PFSK-1 (cell line): ENCODE data around the gene TRH.

Experiments used
- FOXP2 ChIP-seq: optimal IDR thresholded peaks from 2 replicates; pipeline ENCODE3; 2011; ENCODE audit warnings: borderline replicate concordance, control low read depth, inconsistent platforms; ENCODE audit not compliant: insufficient read depth; ENCODE audit errors: extremely low read length, extremely low read depth
- POLR2AphosphoS5 ChIP-seq: IDR thresholded peaks from 2 replicates; pipeline ENCODE4 v1.6.1; 2012; ENCODE audit warnings: low read depth, mild to moderate bottlenecking, control low read depth, low read length, moderate library complexity
- SIN3A ChIP-seq: IDR thresholded peaks from 2 replicates; pipeline ENCODE4 v1.6.1; 2012; ENCODE audit warnings: mild to moderate bottlenecking, low read length, moderate library complexity, borderline replicate concordance; ENCODE audit not compliant: insufficient read depth
- TAF1 ChIP-seq: IDR thresholded peaks from 2 replicates; pipeline ENCODE4 v1.6.1; 2012; ENCODE audit warnings: low read length, control low read depth, borderline replicate concordance; ENCODE audit not compliant: insufficient read depth
- TF ChIP-seq, protein P1 (sequence below), 2 experiments: IDR thresholded peaks; 2 replicates each; pipeline versions ENCODE4 v1.6.1 to v1.8.0; 2011 to 2012; ENCODE audit warnings: low read depth in 2 of 2, low read length in 2 of 2, control low read depth in 1 of 2, inconsistent platforms in 1 of 2, mild to moderate bottlenecking in 1 of 2, moderate library complexity in 1 of 2; ENCODE audit not compliant: insufficient read depth in 1 of 2

DNA sequence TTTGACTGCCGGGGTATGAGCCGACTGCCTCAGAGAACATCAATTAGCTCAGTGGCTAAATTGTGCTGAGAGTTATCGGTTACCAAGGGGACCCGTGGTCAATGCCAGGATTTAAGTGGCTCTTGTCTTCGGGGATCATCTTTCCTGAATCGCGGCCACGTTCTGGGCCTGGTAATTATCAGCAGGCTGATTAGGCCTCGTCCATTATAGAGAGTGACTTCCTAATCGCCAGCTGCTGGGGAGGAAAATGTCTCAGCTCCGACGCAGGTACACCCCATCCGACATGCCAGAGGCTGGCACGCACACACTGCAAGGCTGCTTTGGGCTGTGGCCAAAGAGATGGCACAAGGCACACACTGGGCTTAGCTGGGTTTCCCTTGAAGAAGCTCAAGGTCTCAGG lies 10.6 kb downstream of the TRH start:
- TF ChIP-seq SIN3A, result no peak
- TF ChIP-seq POLR2AphosphoS5, result no peak
- no peak for TF ChIP-seq TAF1
- TF ChIP-seq, protein P1, sequence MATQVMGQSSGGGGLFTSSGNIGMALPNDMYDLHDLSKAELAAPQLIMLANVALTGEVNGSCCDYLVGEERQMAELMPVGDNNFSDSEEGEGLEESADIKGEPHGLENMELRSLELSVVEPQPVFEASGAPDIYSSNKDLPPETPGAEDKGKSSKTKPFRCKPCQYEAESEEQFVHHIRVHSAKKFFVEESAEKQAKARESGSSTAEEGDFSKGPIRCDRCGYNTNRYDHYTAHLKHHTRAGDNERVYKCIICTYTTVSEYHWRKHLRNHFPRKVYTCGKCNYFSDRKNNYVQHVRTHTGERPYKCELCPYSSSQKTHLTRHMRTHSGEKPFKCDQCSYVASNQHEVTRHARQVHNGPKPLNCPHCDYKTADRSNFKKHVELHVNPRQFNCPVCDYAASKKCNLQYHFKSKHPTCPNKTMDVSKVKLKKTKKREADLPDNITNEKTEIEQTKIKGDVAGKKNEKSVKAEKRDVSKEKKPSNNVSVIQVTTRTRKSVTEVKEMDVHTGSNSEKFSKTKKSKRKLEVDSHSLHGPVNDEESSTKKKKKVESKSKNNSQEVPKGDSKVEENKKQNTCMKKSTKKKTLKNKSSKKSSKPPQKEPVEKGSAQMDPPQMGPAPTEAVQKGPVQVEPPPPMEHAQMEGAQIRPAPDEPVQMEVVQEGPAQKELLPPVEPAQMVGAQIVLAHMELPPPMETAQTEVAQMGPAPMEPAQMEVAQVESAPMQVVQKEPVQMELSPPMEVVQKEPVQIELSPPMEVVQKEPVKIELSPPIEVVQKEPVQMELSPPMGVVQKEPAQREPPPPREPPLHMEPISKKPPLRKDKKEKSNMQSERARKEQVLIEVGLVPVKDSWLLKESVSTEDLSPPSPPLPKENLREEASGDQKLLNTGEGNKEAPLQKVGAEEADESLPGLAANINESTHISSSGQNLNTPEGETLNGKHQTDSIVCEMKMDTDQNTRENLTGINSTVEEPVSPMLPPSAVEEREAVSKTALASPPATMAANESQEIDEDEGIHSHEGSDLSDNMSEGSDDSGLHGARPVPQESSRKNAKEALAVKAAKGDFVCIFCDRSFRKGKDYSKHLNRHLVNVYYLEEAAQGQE (IDR thresholded peaks at IDR 0.05; ENCODE audit: insufficient read depth in 1 of 2, low read depth in 2 of 2, low read length in 2 of 2), result no peak
- TF ChIP-seq FOXP2, result no peak
